K562 (cell line): Measurements from ENCODE around the gene TMEM144. TPM values are rescaled to one million over a fixed set of nuclear protein-coding genes. Genes with fewer than 3 reads are reported as not detected.

Source experiments
- ADNP ChIP-seq: fragments of 200-800 bp; sonication (Bioruptor generic); IDR thresholded peaks from 2 replicates; pipeline ENCODE4 v1.6.1; 2016; ENCODE audit warnings: missing genetic modification characterization, missing compliant biosample characterization
- COPS2 ChIP-seq: fragments of 450-650 bp; conservative IDR thresholded peaks from 2 replicates; pipeline ENCODE4 v1.6.1; 2016; ENCODE audit warnings: mild to moderate bottlenecking, moderate library complexity
- CREB3 ChIP-seq: fragments of 450-650 bp; conservative IDR thresholded peaks from 2 replicates; pipeline ENCODE4 v1.6.1; 2016; ENCODE audit warnings: missing genetic modification characterization, low read depth, mild to moderate bottlenecking, missing compliant biosample characterization, moderate library complexity
- CREM ChIP-seq: IDR thresholded peaks from 2 replicates; pipeline ENCODE4 v1.6.1; 2014; ENCODE audit warnings: antibody characterized with exemption, low read depth
- HDGF ChIP-seq: fragments of 450-650 bp; IDR thresholded peaks from 2 replicates; pipeline ENCODE4 v1.6.1; 2016
- NFIC ChIP-seq: fragments of 450-650 bp; IDR thresholded peaks from 2 replicates; pipeline ENCODE4 v1.6.1; 2017; ENCODE audit warnings: mild to moderate bottlenecking, inconsistent platforms
- NR3C1 ChIP-seq: sonication (generic); formaldehyde crosslinking; IDR thresholded peaks from 2 replicates; pipeline ENCODE4 v1.8.1; 2022; ENCODE audit warnings: missing genetic modification reagents
- RREB1 ChIP-seq: fragments of 250-450 bp; sonication (Bioruptor Pico); IDR thresholded peaks from 2 replicates; pipeline ENCODE4 v1.4.0; 2020
- SIN3B ChIP-seq: fragments of 450-650 bp; IDR thresholded peaks from 2 replicates; pipeline ENCODE4 v1.6.1; 2017; ENCODE audit warnings: low read depth, mild to moderate bottlenecking, moderate library complexity
- SIX5 ChIP-seq, 2 experiments: IDR thresholded peaks; 2 replicates each; pipeline ENCODE4 v1.6.1; 2011; ENCODE audit warnings: low read length in 2 of 2, borderline replicate concordance in 1 of 2, low read depth in 1 of 2, mild to moderate bottlenecking in 1 of 2, moderate library complexity in 1 of 2; ENCODE audit not compliant: insufficient read depth in 1 of 2
- STAG1 ChIP-seq: sonication (generic); formaldehyde crosslinking; IDR thresholded peaks from 2 replicates; pipeline ENCODE4 v1.5.0; 2020; ENCODE audit warnings: missing genetic modification reagents, borderline replicate concordance
- STAT6 ChIP-seq: sonication (generic); formaldehyde crosslinking; IDR thresholded peaks from 2 replicates; pipeline ENCODE4 v1.8.1; 2023; ENCODE audit warnings: mild to moderate bottlenecking, missing genetic modification reagents
- ZBTB9 ChIP-seq: fragments of 450-650 bp; formaldehyde crosslinking; IDR thresholded peaks from 2 replicates; pipeline ENCODE4 v1.4.0; 2020; ENCODE audit warnings: mild to moderate bottlenecking, moderate library complexity
- ZKSCAN1 ChIP-seq: fragments of 150-350 bp; IDR thresholded peaks from 2 replicates; pipeline ENCODE4 v1.6.1; 2016; ENCODE audit warnings: low read depth, low read length
- ZNF24 ChIP-seq: fragments of 450-650 bp; IDR thresholded peaks from 2 replicates; pipeline ENCODE4 v1.6.1; 2016
- ZNF408 ChIP-seq: fragments of 250-450 bp; sonication (Bioruptor Pico); IDR thresholded peaks from 2 replicates; pipeline ENCODE4 v1.4.0; 2020; ENCODE audit warnings: low read depth, mild to moderate bottlenecking, moderate library complexity
- ZNF76 ChIP-seq: fragments of 250-450 bp; sonication (Bioruptor Pico); IDR thresholded peaks from 2 replicates; pipeline ENCODE4 v1.4.0; 2020; ENCODE audit warnings: mild to moderate bottlenecking, moderate library complexity, borderline replicate concordance
- polyA plus RNA-seq, 8 experiments: library from polyadenylated mRNA; depleted of rRNA in 4 of 8; stranded (reverse) in 5 of 8; unstranded in 3 of 8; fragments of >200 nt; fragmentation: Nextera tagmentation in 2 of 8; fragmentation: Illumina TruSeq in 1 of 8; extraction: Ambion mirVana in 2 of 8; extraction: Trizol in 1 of 8; gene quantifications; 2 replicates each; pipeline versions ENCODE4 v1.2.1 to v1.2.3, GENCODE V29; 2011 to 2014; ENCODE audit warnings: inconsistent platforms in 1 of 8, missing spikeins in 1 of 8
- total RNA-seq, 7 experiments: library from RNA; depleted of rRNA in 6 of 7; stranded (reverse); fragments of >200 nt in 6 of 7; fragmentation: Illumina TruSeq in 2 of 7; extraction: Trizol in 2 of 7; gene quantifications; 2 replicates each; pipeline versions ENCODE4 v1.2.1 to v1.2.3, GENCODE V29; 2011 to 2021; ENCODE audit warnings: low replicate concordance in 1 of 7

The TMEM144 gene
- total and polyA plus RNA-seq, 9 of the 15 experiments (the other 6 are each of a cell fraction or from before 2014, with no cell fraction given): 4.0 to 12.0 (median 6.1) TPM

GRCh38 chr4:158182736-158183135 lies 27.6 kb upstream of the TMEM144 start (continued):
- TF ChIP-seq STAT6 (CRISPR knock-in tag) (no peak), ZNF24 (no peak), ZNF408 (CRISPR knock-in tag) (no peak), COPS2 (no peak), ZKSCAN1 (no peak), ZBTB9 (CRISPR knock-in tag) (0 out of 2 replicates have a peak, but pooled peaks have one; percentile 38), HDGF (no peak), NFIC (no peak), CREB3 (tag) (no peak), SIN3B (no peak), STAG1 (CRISPR knock-in tag) (no peak), NR3C1 (CRISPR knock-in tag) (no peak), ZNF76 (no peak), SIX5 (IDR thresholded peaks at IDR 0.05; ENCODE audit: borderline replicate concordance in 1 of 2, insufficient read depth in 1 of 2, low read depth in 1 of 2, low read length in 2 of 2) (no peak), CREM (peak; percentile 96), RREB1 (no peak), ADNP (tag) (no peak)
